T-helper 2 cell (primary cell): ENCODE results near the gene DENND1A.
"Not testable (repeated sequence)": the region's sequence is repeated elsewhere in the genome, so short reads cannot be mapped to it uniquely, and the experiment has no call there.

Source experiments
- DNase-seq, 5 experiments: peaks; one replicate each; pipeline versions ENCODE4 v3.0.0 to v3.0.0-alpha.2; 2012 to 2022

The DENND1A gene

GRCh38 chr9:123946101-123946821 lies 16.3 kb upstream of the DENND1A start:
- no peak for DNase-seq

DNA sequence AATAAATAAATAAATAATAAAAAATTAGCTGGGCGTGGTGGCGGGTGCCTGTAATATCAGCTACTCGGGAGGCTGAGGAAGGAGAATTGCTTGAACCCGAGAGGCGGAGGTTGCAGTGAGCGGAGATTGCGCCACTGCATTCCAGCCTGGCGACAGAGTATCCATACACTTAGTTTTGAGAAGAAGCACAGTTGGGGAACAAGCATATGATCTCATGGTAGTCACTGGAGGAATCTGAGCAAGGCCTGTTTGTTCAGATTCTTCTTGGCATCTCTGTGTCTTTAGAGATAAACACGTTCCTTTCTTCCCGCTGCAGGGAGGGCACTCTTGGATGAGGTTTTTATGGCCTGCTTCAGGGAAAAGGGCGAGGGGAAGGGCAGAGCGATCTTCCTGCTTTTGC lies 15.6 kb upstream of the DENND1A start:
- no peak for DNase-seq

DNA sequence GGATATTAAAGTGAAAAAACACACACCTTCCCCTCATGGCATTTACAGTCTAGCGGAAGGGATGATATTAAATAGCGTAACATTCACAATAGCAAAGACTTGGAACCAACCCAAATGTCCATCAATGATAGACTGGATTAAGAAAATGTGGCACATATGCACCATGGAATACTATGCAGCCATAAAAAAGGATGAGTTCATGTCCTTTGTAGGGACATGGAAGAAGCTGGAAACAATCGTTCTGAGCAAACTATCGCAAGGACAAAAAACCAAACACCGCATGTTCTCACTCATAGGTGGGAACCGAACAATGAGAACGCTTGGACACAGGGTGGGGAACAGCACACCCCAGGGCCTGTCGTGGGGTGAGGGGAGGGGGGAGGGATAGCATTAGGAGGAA lies 14.5 kb upstream of the DENND1A start:
- DNase-seq, result not testable (repeated sequence)

- DNase-seq, result no peak
These were observed 13.7 kb upstream of the DENND1A start for GRCh38 chr9:123943671-123944070.

- DNase-seq, result no peak
These were observed 12.6 kb upstream of the DENND1A start for GRCh38 chr9:123942542-123942941.

GRCh38 chr9:123941524-123942070 lies 11.7 kb upstream of the DENND1A start:
- DNase-seq, result no peak

- DNase-seq, result no peak
These were observed 11.0 kb upstream of the DENND1A start for GRCh38 chr9:123940721-123941523.

- no peak for DNase-seq
These were observed 8.5 kb upstream of the DENND1A start for GRCh38 chr9:123938401-123938800.

GRCh38 chr9:123936575-123936974 lies 6.6 kb upstream of the DENND1A start:
- DNase-seq, result not testable (repeated sequence)

DNA sequence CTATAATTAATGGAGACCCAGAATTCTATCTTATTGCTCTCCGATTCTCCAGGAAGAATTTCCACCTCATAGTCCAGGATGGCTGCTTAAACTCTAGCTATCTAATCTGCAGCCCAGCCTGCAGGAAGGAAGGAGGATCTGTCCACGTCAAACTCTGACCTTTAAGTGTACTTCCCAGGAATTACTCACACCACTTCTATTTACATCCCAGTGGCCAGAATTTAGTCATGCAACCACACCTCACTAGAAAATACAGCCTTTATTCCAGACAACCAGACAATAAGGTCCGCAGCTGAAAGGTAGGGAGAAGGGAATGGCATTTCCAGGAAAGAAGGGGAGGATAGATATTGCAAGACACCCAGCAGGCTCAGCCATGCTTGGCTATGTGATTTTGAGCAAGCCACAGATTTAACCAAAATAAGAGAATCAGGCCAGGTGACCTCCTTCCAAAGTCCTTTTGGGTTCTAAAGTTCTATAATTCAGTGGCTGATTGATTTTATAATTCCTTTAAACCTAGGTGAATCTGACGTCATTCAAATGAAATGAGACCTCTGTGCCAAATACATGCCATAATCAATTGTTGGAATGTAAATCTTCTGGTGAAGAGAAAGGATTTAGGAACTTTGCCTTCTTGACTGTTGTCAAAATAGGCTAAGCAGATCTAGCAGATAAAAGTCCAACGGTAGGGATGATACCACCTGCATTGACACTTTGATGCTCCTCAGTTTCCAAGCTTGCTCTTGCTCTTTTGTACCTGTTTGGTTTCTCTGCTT lies 3.7 kb upstream of the DENND1A start:
- DNase-seq, result no peak

- peak in 3 of 5 experiments; percentile 7 to 9 (median 7) for DNase-seq
These were observed 603 bp downstream of the DENND1A start for GRCh38 chr9:123929177-123929869.

GRCh38 chr9:123928533-123929176 lies 1.3 kb downstream of the DENND1A start:
- no peak for DNase-seq

DNA sequence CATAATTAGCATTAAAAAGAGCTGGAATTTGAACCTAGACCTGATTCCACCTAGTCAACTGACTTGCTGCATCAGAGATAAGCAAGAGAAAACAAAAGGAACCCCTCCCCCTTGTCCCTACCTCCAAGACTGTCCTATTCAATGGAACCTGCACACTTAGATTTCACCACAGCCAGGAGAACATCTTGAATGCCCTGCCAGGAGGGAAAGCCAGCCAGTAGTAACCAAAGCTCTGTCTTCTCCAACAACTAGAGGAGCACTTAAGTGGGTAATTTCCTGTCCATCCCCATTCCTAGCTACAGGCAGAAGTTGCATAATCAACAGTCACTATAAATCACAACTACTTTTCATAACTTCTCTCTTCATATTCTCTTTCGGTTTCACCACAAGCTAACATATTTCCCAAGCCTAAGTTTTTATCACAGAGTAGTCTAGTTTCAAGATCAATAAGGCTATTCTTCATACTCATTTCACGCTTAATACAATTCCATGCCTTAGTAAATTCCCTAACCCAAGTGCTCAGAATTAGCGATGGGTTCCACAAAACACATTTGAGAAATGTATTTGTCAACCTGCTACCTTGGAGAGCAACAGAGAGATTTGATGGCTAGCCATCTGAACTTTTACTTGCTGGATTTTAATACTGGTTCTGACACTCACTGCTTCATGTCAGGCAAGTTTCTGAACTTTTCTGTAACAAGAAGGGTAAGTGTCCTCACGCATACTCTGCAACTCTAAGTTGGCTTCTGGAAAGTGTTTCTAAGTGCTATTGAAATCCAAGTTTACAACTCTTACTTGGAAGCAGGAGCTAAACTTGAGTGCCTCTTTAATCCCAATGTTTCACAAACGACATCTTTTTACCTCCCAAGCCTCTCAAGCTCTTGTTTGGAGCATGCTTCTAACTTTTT lies 2.0 kb downstream of the DENND1A start:
- no peak for DNase-seq

DNA sequence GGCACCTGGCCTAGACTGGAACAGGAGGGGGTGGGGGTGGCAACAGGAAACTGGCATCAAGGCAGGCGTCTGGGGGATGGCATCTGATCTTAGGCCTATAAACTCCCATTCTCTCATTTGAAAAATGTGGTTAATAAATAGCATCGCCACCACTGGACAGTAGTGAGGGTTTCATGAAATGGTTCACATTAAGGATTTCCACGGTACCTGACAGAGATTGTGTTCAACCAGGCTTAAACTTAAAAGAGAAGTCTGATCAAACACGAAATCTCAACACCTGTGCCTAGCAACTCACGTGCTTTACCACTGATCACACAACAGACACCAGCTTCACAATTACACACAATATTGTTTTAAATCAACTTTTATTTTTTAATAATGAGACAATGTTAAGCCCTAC lies 3.0 kb downstream of the DENND1A start:
- DNase-seq, result no peak

DNA sequence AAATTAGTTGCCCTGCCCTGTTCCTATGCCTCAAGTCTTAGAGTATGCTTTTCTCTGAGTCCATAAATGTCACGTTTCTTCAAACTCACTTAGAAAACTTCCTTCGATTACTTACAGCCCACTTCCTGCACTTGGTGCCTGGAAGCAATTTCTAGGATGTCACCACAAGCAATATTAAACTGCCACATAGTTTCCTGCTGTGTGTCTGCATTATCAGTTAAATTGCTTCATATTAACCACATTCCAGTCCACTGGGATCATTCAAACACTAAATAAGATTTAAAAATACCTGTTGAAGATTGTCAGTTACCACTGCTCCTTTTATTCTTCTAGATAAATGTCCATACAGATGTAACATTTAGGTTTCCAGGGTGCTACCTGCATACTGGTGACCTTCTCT lies 4.1 kb downstream of the DENND1A start:
- DNase-seq, result no peak

DNA sequence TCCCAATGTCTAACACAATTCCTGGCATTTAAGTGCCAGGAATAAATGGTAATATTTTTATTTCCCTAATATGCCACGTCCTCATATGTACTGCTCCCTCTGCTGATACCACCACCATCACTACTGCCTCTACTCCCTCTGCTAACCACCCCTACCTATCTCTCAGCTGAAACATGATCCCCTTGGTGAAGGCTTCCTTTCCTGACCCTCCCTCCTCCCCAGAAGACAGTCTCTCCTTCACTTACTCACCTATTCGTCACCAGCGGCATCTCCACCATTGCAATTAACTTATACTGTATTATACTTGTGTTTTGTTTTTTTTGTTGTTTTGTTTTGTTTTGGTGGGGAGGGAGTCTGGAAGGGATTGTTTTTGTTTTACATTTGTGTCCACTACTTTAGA lies 4.8 kb downstream of the DENND1A start:
- no peak for DNase-seq

DNA sequence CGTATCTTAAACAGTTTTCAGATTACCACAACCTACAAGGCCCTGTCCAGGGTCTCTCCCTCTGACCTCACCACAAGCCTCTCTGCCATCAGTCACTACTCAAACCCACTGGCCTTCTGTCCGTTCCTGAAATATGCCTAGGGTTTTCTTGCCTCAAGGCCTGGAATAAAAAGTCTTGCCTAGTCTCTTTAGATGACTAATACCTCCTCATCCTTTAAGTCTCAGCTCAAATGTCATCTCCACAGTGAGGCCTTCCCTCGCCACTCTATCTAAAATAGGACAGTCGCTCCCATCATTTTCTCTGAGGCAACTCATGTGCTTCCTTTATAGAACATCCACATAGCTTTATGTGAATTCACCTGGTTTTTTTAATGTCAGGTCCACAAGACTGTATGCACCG lies 5.2 kb downstream of the DENND1A start:
- no peak for DNase-seq

DNA sequence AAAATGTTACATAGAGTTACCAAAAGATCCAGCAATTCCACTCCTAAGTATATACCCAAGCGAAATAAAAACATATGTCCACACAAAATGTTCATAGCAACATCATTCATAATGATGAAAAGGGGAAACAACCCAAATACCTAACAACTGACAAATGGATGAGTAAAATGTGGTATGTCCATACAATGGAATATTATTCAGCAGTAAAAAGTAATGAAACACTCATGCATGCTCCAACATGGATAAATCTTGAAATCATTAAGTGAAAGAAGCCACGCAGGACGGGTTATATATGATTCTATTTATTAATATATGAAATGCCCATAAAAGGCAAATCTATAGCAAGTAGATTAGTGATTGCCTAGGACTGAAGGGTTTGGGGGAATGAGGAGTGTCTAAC lies 6.0 kb downstream of the DENND1A start:
- DNase-seq, result no peak

GRCh38 chr9:123923377-123923776 lies 6.5 kb downstream of the DENND1A start:
- no peak for DNase-seq

GRCh38 chr9:123922911-123923310 lies 7.0 kb downstream of the DENND1A start:
- no peak for DNase-seq

DNA sequence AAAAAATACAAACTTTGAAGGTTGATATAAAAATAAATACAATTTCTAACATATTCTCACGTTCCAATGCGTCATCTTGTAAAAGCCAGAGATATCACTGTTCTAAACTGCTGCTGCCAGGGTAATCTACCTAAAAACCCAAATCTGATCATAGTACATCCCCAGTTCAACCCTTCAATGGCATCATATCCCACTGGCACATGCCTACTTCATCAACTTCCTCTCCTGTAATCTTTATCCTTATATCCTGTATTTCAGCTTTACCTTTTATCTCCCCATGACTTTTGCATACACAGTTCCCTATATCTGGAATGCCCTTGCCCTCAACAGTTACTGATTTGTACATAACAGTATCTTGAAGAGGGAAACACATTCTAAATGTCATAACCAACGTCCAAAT lies 7.5 kb downstream of the DENND1A start:
- no peak for DNase-seq
